Endodermal cell (in vitro differentiated cells): ENCODE data around the gene PLXNA2. TPM values are rescaled to one million over a fixed set of nuclear protein-coding genes. Genes with fewer than 3 reads are reported as not detected.

Source experiments
- DNase-seq: peaks from one replicate; pipeline ENCODE4 v3.0.0-alpha.2; 2017
- H3K27ac ChIP-seq: 2 replicates; pipeline ENCODE4 v1.5.1; 2013; ENCODE audit warnings: mild to moderate bottlenecking, low read depth, low read length, moderate library complexity
- H3K27me3 ChIP-seq: 2 replicates; pipeline ENCODE4 v1.6.1; 2013; ENCODE audit warnings: mild to moderate bottlenecking, low read length, moderate library complexity; ENCODE audit not compliant: insufficient read depth, control insufficient read depth, poor library complexity, severe bottlenecking
- H3K36me3 ChIP-seq: 2 replicates; pipeline ENCODE4 v1.7.0; 2013; ENCODE audit warnings: mild to moderate bottlenecking, low read length, moderate library complexity; ENCODE audit not compliant: control insufficient read depth, insufficient read depth
- H3K4me1 ChIP-seq: one replicate; pipeline ENCODE4 v1.7.0; 2013; ENCODE audit warnings: low read length; ENCODE audit not compliant: control insufficient read depth, insufficient read depth
- H3K4me3 ChIP-seq: 2 replicates; pipeline ENCODE4 v1.5.1; 2013; ENCODE audit warnings: mild to moderate bottlenecking, low read length, moderate library complexity
- H3K9ac ChIP-seq: 2 replicates; pipeline ENCODE4 v1.6.1; 2013; ENCODE audit warnings: mild to moderate bottlenecking, low read length, moderate library complexity; ENCODE audit not compliant: poor library complexity, severe bottlenecking; ENCODE audit errors: extremely low read depth
- H3K9me3 ChIP-seq: 2 replicates; pipeline ENCODE4 v1.6.1; 2013; ENCODE audit warnings: mild to moderate bottlenecking, low read length, moderate library complexity; ENCODE audit not compliant: control insufficient read depth
- H3K27ac Mint-ChIP-seq: 2 replicates; pipeline ENCODE4 v1.8.0; 2020; ENCODE audit warnings: mixed read lengths
- H3K27me3 Mint-ChIP-seq: 2 replicates; pipeline ENCODE4 v1.8.0; 2021; ENCODE audit warnings: mild to moderate bottlenecking, mixed read lengths; ENCODE audit not compliant: insufficient read depth
- H3K36me3 Mint-ChIP-seq: 2 replicates; pipeline ENCODE4 v1.8.0; 2020; ENCODE audit warnings: low read depth, mixed read lengths
- H3K4me1 Mint-ChIP-seq: 2 replicates; pipeline ENCODE4 v1.8.0; 2020; ENCODE audit warnings: mixed read lengths
- H3K4me3 Mint-ChIP-seq: 2 replicates; pipeline ENCODE4 v1.8.0; 2020; ENCODE audit warnings: mild to moderate bottlenecking, moderate library complexity, mixed read lengths
- H3K9me3 Mint-ChIP-seq: 2 replicates; pipeline ENCODE4 v1.8.0; 2020; ENCODE audit warnings: mild to moderate bottlenecking, mixed read lengths
- CTCF ChIP-seq: fragments of 200-600 bp; sonication (generic); conservative IDR thresholded peaks from 2 replicates; pipeline ENCODE4 v1.5.0; 2021; ENCODE audit warnings: antibody characterized with exemption, mild to moderate bottlenecking
- WGBS, 2 experiments: methylation state at CpG; one replicate each; pipeline versions ENCODE4 v1.1.5 to v1.1.7; 2013; ENCODE audit warnings: missing lambda C conversion rate in 2 of 2, mixed read lengths in 1 of 2; ENCODE audit not compliant: insufficient coverage in 1 of 2, insufficient read length in 1 of 2; 5-methylcytosine and 5-hydroxymethylcytosine counted together
- total RNA-seq, 2 donors: library from RNA; stranded (reverse); fragmentation: NEBNext Ultra II Directional in 1 of 2; extraction: Animal tissue kit (Norgen Biotek cat#: 25700) in 1 of 2; gene quantifications; 2 replicates in 1 of 2; 3 replicates in 1 of 2; pipeline ENCODE4 v1.2.1, GENCODE V29; 2021

PLXNA2 gene
- total RNA-seq, 2 donors from 2014 or later = 61.2 to 86.1 TPM

GRCh38 chr1:208052135-208052534 lies 192.0 kb downstream of the PLXNA2 start:
- Histone ChIP-seq H3K27ac (no peak overlapping the region), H3K9ac (no peak overlapping the region), H3K4me3 (no peak overlapping the region), H3K4me1 (peaks cover 20% of the 10 kb centered on the region), H3K9me3 (no peaks in the 10 kb centered on the region), H3K27me3 (no peaks in the 10 kb centered on the region), H3K36me3 (peaks cover 89% of the 10 kb centered on the region)
- 93 to 98% methylated on average over 8 of the region's 8 CpGs for WGBS, 2 experiments
- H3K27ac Mint-ChIP-seq = no peak overlapping the region
- TF ChIP-seq CTCF = no peak
- peaks cover 64% of the 10 kb centered on the region for H3K36me3 Mint-ChIP-seq
- H3K4me1 Mint-ChIP-seq = peaks cover 33% of the 10 kb centered on the region
- no peak for DNase-seq
- H3K27me3 Mint-ChIP-seq = no peaks in the 10 kb centered on the region
- no peaks in the 10 kb centered on the region for H3K9me3 Mint-ChIP-seq
- H3K4me3 Mint-ChIP-seq = no peak overlapping the region

- H3K4me1 Mint-ChIP-seq = peaks cover 30% of the 10 kb centered on the region
- no peaks in the 10 kb centered on the region for H3K9me3 Mint-ChIP-seq
- Histone ChIP-seq H3K4me1 (peaks cover 20% of the 10 kb centered on the region), H3K9me3 (no peaks in the 10 kb centered on the region), H3K36me3 (peaks cover 92% of the 10 kb centered on the region), H3K9ac (no peak overlapping the region), H3K27me3 (no peaks in the 10 kb centered on the region), H3K4me3 (no peak overlapping the region), H3K27ac (no peak overlapping the region)
- TF ChIP-seq CTCF = no peak
- no peak for DNase-seq
- 71 to 75% methylated on average over 3 of the region's 3 CpGs for WGBS, 2 experiments
- peaks cover 63% of the 10 kb centered on the region for H3K36me3 Mint-ChIP-seq
- no peaks in the 10 kb centered on the region for H3K27me3 Mint-ChIP-seq
- H3K4me3 Mint-ChIP-seq = no peak overlapping the region
- no peak overlapping the region for H3K27ac Mint-ChIP-seq
Observed at GRCh38 chr1:208051651-208052050, 192.5 kb downstream of the PLXNA2 start.

GRCh38 chr1:208048904-208049303 lies 195.3 kb downstream of the PLXNA2 start:
- Histone ChIP-seq H3K9ac (no peak overlapping the region), H3K4me1 (peaks cover 1% of the 10 kb centered on the region), H3K9me3 (no peaks in the 10 kb centered on the region), H3K36me3 (peaks cover 100% of the 10 kb centered on the region), H3K27ac (no peak overlapping the region), H3K4me3 (no peak overlapping the region), H3K27me3 (no peaks in the 10 kb centered on the region)
- H3K4me1 Mint-ChIP-seq = peaks cover 3% of the 10 kb centered on the region
- H3K9me3 Mint-ChIP-seq = no peaks in the 10 kb centered on the region
- H3K27ac Mint-ChIP-seq = no peak overlapping the region
- no peak for TF ChIP-seq CTCF
- no peak overlapping the region for H3K4me3 Mint-ChIP-seq
- H3K27me3 Mint-ChIP-seq = no peaks in the 10 kb centered on the region
- peaks cover 76% of the 10 kb centered on the region for H3K36me3 Mint-ChIP-seq
- 94 to 97% methylated on average over 4 of the region's 4 CpGs for WGBS, 2 experiments
- DNase-seq = no peak
